Epithelial cell of esophagus (primary cell): ENCODE results near the gene AGL.
A peak's percentile ranks its signal among the peaks of the same experiment; 100 is the strongest.

Experiments used
- DNase-seq: peaks from one replicate; pipeline ENCODE4 v3.0.0; 2010; ENCODE audit warnings: low read depth
- H3K4me3 ChIP-seq: 2 replicates; pipeline ENCODE4 v1.5.1; 2011; ENCODE audit warnings: mild to moderate bottlenecking, low read length, control low read depth
- CTCF ChIP-seq: IDR thresholded peaks from 2 replicates; pipeline ENCODE4 v1.5.1; 2011; ENCODE audit warnings: low read depth, mild to moderate bottlenecking, low read length, control low read depth, inconsistent platforms; ENCODE audit not compliant: insufficient read depth; ENCODE audit errors: missing control alignments

AGL gene

GRCh38 chr1:99936071-99936470 is 85.9 kb downstream of the AGL start:
- DNase-seq = no peak
- no peak for TF ChIP-seq CTCF
- no peak overlapping the region for H3K4me3 ChIP-seq

- no peak for TF ChIP-seq CTCF
- no peak for DNase-seq
- no peak overlapping the region for H3K4me3 ChIP-seq
Measured at GRCh38 chr1:99942723-99943122, 92.6 kb downstream of the AGL start.

- DNase-seq = peak; percentile 56
- no peak for TF ChIP-seq CTCF
- H3K4me3 ChIP-seq = no peak overlapping the region
Measured at GRCh38 chr1:99943223-99943794, 93.1 kb downstream of the AGL start.

GRCh38 chr1:99944192-99944591 is 94.0 kb downstream of the AGL start:
- TF ChIP-seq CTCF = no peak
- no peak for DNase-seq

GRCh38 chr1:99945174-99945573 is 95.0 kb downstream of the AGL start:
- no peak for TF ChIP-seq CTCF

More at GRCh38 chr1:99944192-99944591, 94.0 kb downstream of the AGL start:
- H3K4me3 ChIP-seq = no peak overlapping the region

GRCh38 chr1:99950486-99950885 is 100.3 kb downstream of the AGL start:
- no peak for TF ChIP-seq CTCF
- no peak overlapping the region for H3K4me3 ChIP-seq
- no peak for DNase-seq

More at GRCh38 chr1:99945174-99945573, 95.0 kb downstream of the AGL start:
- no peak for DNase-seq
- no peak overlapping the region for H3K4me3 ChIP-seq

GRCh38 chr1:99952522-99952921 is 102.4 kb downstream of the AGL start:
- no peak for DNase-seq
- no peak overlapping the region for H3K4me3 ChIP-seq
- TF ChIP-seq CTCF = no peak
